B cell (primary cell): Measurements from ENCODE around the gene PABPC3. TPM values are rescaled to one million over a fixed set of nuclear protein-coding genes. Genes with fewer than 3 reads are reported as not detected.

Source experiments
- ATAC-seq: fragments of 200-7000 bp; cut with Tn5 transposase; one replicate; pipeline ENCODE4 v1.10.0; 2021; ENCODE audit warnings: low read depth, mild to moderate bottlenecking, moderate number of reproducible peaks, moderate library complexity
- CTCF ChIA-PET: fragments of 350-600 bp; sonication (Branson Sonifier 250); formaldehyde crosslinking; loops from one replicate; lab custom pipeline; 2021; ENCODE audit warnings: antibody characterized with exemption, inconsistent platforms; lab: Charles Lee
- POLR2A ChIA-PET: fragments of 350-600 bp; sonication (Branson Sonifier 250); formaldehyde crosslinking; loops from one replicate; lab custom pipeline; 2021; ENCODE audit warnings: antibody characterized with exemption; lab: Charles Lee
- DNase-seq: peaks from one replicate; pipeline ENCODE4 v3.0.0; 2013
- H2AFZ ChIP-seq: 2 replicates; pipeline ENCODE4 v1.6.1; 2012; ENCODE audit warnings: mild to moderate bottlenecking, low read depth, low read length; ENCODE audit not compliant: insufficient read depth, poor library complexity, severe bottlenecking
- H3K27ac ChIP-seq, 2 donors: 1 replicate in 1 of 2; 2 replicates in 1 of 2; pipeline ENCODE4 v1.5.1; 2012 to 2013; ENCODE audit warnings: low read length in 2 of 2, mild to moderate bottlenecking in 2 of 2, moderate library complexity in 1 of 2
- H3K27me3 ChIP-seq, 4 experiments: fragments of 200-600 bp in 1 of 4; sonication (generic) in 1 of 4; replicated peaks in 1 of 4; 1 replicate in 2 of 4; 2 replicates in 2 of 4; pipeline versions ENCODE4 v1.6.1 to v1.7.0; 2013 to 2016; ENCODE audit warnings: low read length in 3 of 4, mild to moderate bottlenecking in 2 of 4, mixed read lengths in 1 of 4, moderate library complexity in 1 of 4; ENCODE audit not compliant: insufficient read depth in 4 of 4, control insufficient read depth in 3 of 4; ENCODE audit errors: control extremely low read depth in 1 of 4
- H3K36me3 ChIP-seq, 2 experiments: replicated peaks in 1 of 2; 1 replicate in 1 of 2; 2 replicates in 1 of 2; pipeline versions ENCODE4 v1.6.1 to v1.7.1; 2013; ENCODE audit warnings: low read length in 1 of 2; ENCODE audit not compliant: insufficient read depth in 2 of 2, control insufficient read depth in 1 of 2; ENCODE audit errors: control extremely low read depth in 1 of 2, extremely low read depth in 1 of 2
- H3K4me1 ChIP-seq, 2 donors: fragments of 200-600 bp in 1 of 2; sonication (generic) in 1 of 2; 1 replicate in 1 of 2; 2 replicates in 1 of 2; pipeline versions ENCODE4 v1.5.1 to v1.6.1; 2013 to 2017; ENCODE audit warnings: low read length in 2 of 2; ENCODE audit not compliant: control insufficient read depth in 2 of 2, insufficient read depth in 2 of 2
- H3K4me2 ChIP-seq: replicated peaks from 2 replicates; pipeline ENCODE3; 2012; ENCODE audit warnings: mild to moderate bottlenecking, low read depth, low read length; ENCODE audit not compliant: poor library complexity, severe bottlenecking
- H3K4me3 ChIP-seq, 5 experiments: fragments of 200-600 bp in 1 of 5; sonication (generic) in 1 of 5; 1 replicate in 3 of 5; 2 replicates in 2 of 5; pipeline versions ENCODE4 v1.5.1 to v1.7.0; 2011 to 2016; ENCODE audit warnings: low read length in 4 of 5, mild to moderate bottlenecking in 4 of 5, low read depth in 2 of 5, control low read depth in 1 of 5, moderate library complexity in 1 of 5; ENCODE audit not compliant: insufficient read depth in 1 of 5; ENCODE audit errors: control extremely low read depth in 1 of 5, extremely low read depth in 1 of 5
- H3K79me2 ChIP-seq: fragments of 200-600 bp; sonication (generic); one replicate; pipeline ENCODE4 v1.6.0; 2016; ENCODE audit warnings: low read length; ENCODE audit not compliant: control insufficient read depth, insufficient read depth
- H3K9ac ChIP-seq: fragments of 200-600 bp; sonication (generic); 2 replicates; pipeline ENCODE4 v1.6.1; 2017; ENCODE audit warnings: mild to moderate bottlenecking, low read length, moderate library complexity
- H3K9me3 ChIP-seq, 3 donors: one replicate each; pipeline versions ENCODE4 v1.6.1 to v1.7.1; 2013; ENCODE audit warnings: low read length in 2 of 3; ENCODE audit not compliant: control insufficient read depth in 2 of 3, insufficient read depth in 1 of 3; ENCODE audit errors: control extremely low read depth in 1 of 3
- H4K20me1 ChIP-seq: 2 replicates; pipeline ENCODE4 v1.6.0; 2012; ENCODE audit warnings: mild to moderate bottlenecking, low read length; ENCODE audit not compliant: insufficient read depth, control insufficient read depth, poor library complexity, severe bottlenecking
- H3K27ac Mint-ChIP-seq: one replicate; pipeline ENCODE4 v1.8.0; 2021; ENCODE audit warnings: mixed read lengths
- H3K27me3 Mint-ChIP-seq: one replicate; pipeline ENCODE4 v1.8.0; 2021; ENCODE audit warnings: mixed read lengths
- H3K4me1 Mint-ChIP-seq: one replicate; pipeline ENCODE4 v1.8.0; 2021; ENCODE audit warnings: mixed read lengths
- H3K4me3 Mint-ChIP-seq: one replicate; pipeline ENCODE4 v1.8.0; 2021; ENCODE audit warnings: mixed read lengths
- H3K9me3 Mint-ChIP-seq: one replicate; pipeline ENCODE4 v1.8.0; 2022; ENCODE audit warnings: mixed read lengths; ENCODE audit not compliant: insufficient read depth
- CTCF ChIP-seq: fragments of 200-600 bp; IDR thresholded peaks from one replicate; pipeline ENCODE4 v1.8.0; 2022; ENCODE audit warnings: antibody characterized with exemption, mild to moderate bottlenecking
- EZH2 ChIP-seq: IDR thresholded peaks from 2 replicates; pipeline ENCODE4 v1.6.1; 2012; ENCODE audit warnings: borderline replicate concordance, low read depth, mild to moderate bottlenecking, moderate library complexity, low read length; ENCODE audit not compliant: insufficient read depth, poor library complexity, severe bottlenecking
- WGBS: methylation state at CpG from one replicate; pipeline ENCODE4 v1.1.5; 2013; ENCODE audit warnings: missing lambda C conversion rate; ENCODE audit not compliant: insufficient coverage; 5-methylcytosine and 5-hydroxymethylcytosine counted together
- intact Hi-C: fragments of 100-400 bp; cut with micrococcal nuclease; formaldehyde crosslinking; loops from one replicate; pipeline ENCODE4 v1.10.0; 2022
- polyA plus RNA-seq: library from polyadenylated mRNA; depleted of rRNA; stranded (reverse); fragments of >200 nt; gene quantifications from 2 replicates; pipeline ENCODE4 v1.2.3, GENCODE V29; 2012
- total RNA-seq, 2 donors: library from RNA; stranded (reverse); fragments of 120-200 nt in 1 of 2; gene quantifications; 1 replicate in 1 of 2; 2 replicates in 1 of 2; pipeline versions ENCODE4 v1.2.3 to v1.2.4, GENCODE V29; 2013 to 2022

PABPC3 gene
- total and polyA plus RNA-seq, 2 donors (not counting 1 experiment from before 2014, with no cell fraction given): 0.06 to 0.10 TPM

GRCh38 chr13:25112695-25113255 lies 16.8 kb downstream of the PABPC3 start:
- H3K4me2 ChIP-seq: no peak overlapping the region
- Mint-ChIP-seq H3K27ac (no peak overlapping the region), H3K9me3 (no peaks in the 10 kb centered on the region), H3K4me1 (no peaks in the 10 kb centered on the region), H3K4me3 (no peak overlapping the region), H3K27me3 (peaks cover 31% of the 10 kb centered on the region)
- POLR2A ChIA-PET: no interaction called here
- intact Hi-C loops: no loop called here
- WGBS: no CpG with 5 or more reads among the region's 3 CpGs
- H2AFZ ChIP-seq: no peak overlapping the region
- H3K27ac ChIP-seq: no peak overlapping the region
- no peak overlapping the region for H3K9ac ChIP-seq
- CTCF ChIA-PET: interaction anchor here (1.1 to 1.8 kb wide), 3 partner anchors 10 to 107 kb away, joined by 4 to 6 read pairs (median 5); no protein-coding TSS in a partner anchor
- no peak for ATAC-seq
- H3K36me3 ChIP-seq: no peaks in the 10 kb centered on the region
- no peak for DNase-seq
- no peak for TF ChIP-seq EZH2
- no peak for TF ChIP-seq CTCF
- no peaks in the 10 kb centered on the region for H3K9me3 ChIP-seq
- peaks cover 0 to 15% (median 1%) of the 10 kb centered on the region in 4 experiments for H3K27me3 ChIP-seq
- H3K79me2 ChIP-seq: no peaks in the 10 kb centered on the region
- H3K4me3 ChIP-seq: no peak overlapping the region
- H3K4me1 ChIP-seq: no peaks in the 10 kb centered on the region
- no peaks in the 10 kb centered on the region for H4K20me1 ChIP-seq

GRCh38 chr13:25114220-25114619 lies 18.3 kb downstream of the PABPC3 start:
- ATAC-seq (peak; percentile 62), DNase-seq (peak; percentile 75)
- Histone ChIP-seq H3K4me1 (no peaks in the 10 kb centered on the region), H3K27me3 (peaks cover 0 to 19% (median 1%) of the 10 kb centered on the region in 4 experiments), H3K9ac (no peak overlapping the region), H3K9me3 (no peaks in the 10 kb centered on the region), H3K4me3 (no peak overlapping the region), H2AFZ (no peak overlapping the region), H3K27ac (no peak overlapping the region), H3K36me3 (no peaks in the 10 kb centered on the region), H3K4me2 (no peak overlapping the region), H3K79me2 (no peaks in the 10 kb centered on the region), H4K20me1 (no peaks in the 10 kb centered on the region)
- H3K4me1 Mint-ChIP-seq: peaks cover 2% of the 10 kb centered on the region
- peaks cover 41% of the 10 kb centered on the region for H3K27me3 Mint-ChIP-seq
- H3K27ac Mint-ChIP-seq: no peak overlapping the region
- no peak for TF ChIP-seq EZH2
- peak; percentile 91 for TF ChIP-seq CTCF
- ChIA-PET POLR2A (no interaction called here), CTCF (interaction anchor here (0.6 to 1.8 kb wide), 12 partner anchors 11 to 1691 kb away, joined by 3 to 10 read pairs (median 4); no protein-coding TSS in a partner anchor)
- no peak overlapping the region for H3K4me3 Mint-ChIP-seq
- no peaks in the 10 kb centered on the region for H3K9me3 Mint-ChIP-seq
- intact Hi-C loops: loop anchor here (2.0 kb wide), 1 partner anchor 77 kb away; no protein-coding TSS in a partner anchor
- no CpG with 5 or more reads among the region's 3 CpGs for WGBS
